ENCODE data around the gene DDX6. TPM values are rescaled to one million over a fixed set of nuclear protein-coding genes. Genes with fewer than 3 reads are reported as not detected.
"Not testable (repeated sequence)": the region's sequence is repeated elsewhere in the genome, so short reads cannot be mapped to it uniquely, and the experiment has no call there.

The DDX6 gene
- total RNA-seq, 2 donors from 2014 or later: 109 to 115 TPM

- intact Hi-C loops (cut with DNase I): no loop called here
- DNase-seq (no peak), ATAC-seq (no peak)
These were observed 33.0 kb downstream of the DDX6 start for GRCh38 chr11:118757876-118758399.

- intact Hi-C loops (cut with DNase I): no loop called here
- DNase-seq: no peak
- no peak for ATAC-seq
These were observed 38.3 kb downstream of the DDX6 start for GRCh38 chr11:118752654-118753053.

- intact Hi-C loops (cut with DNase I): no loop called here
- DNase-seq (no peak), ATAC-seq (peak; percentile 55 to 68)
These were observed 41.5 kb downstream of the DDX6 start for GRCh38 chr11:118749429-118749828.

- intact Hi-C loops (cut with DNase I): no loop called here
- ATAC-seq (no peak), DNase-seq (no peak)
These were observed 42.9 kb downstream of the DDX6 start for GRCh38 chr11:118748056-118748455.

GRCh38 chr11:118746988-118747585 is 43.9 kb downstream of the DDX6 start:
- intact Hi-C loops (cut with DNase I): no loop called here
- ATAC-seq (no peak), DNase-seq (no peak)

- DNase-seq (no peak), ATAC-seq (no peak)
- intact Hi-C loops (cut with DNase I): no loop called here
These were observed 46.9 kb downstream of the DDX6 start for GRCh38 chr11:118744046-118744445.

GRCh38 chr11:118742304-118742703 is 48.7 kb downstream of the DDX6 start:
- intact Hi-C loops (cut with DNase I): no loop called here
- DNase-seq (no peak), ATAC-seq (no peak)

- intact Hi-C loops (cut with DNase I): no loop called here
- DNase-seq (no peak), ATAC-seq (no peak)
These were observed 50.1 kb downstream of the DDX6 start for GRCh38 chr11:118740892-118741291.

GRCh38 chr11:118735203-118735602 is 55.8 kb downstream of the DDX6 start:
- intact Hi-C loops (cut with DNase I): no loop called here
- ATAC-seq: no peak
- no peak for DNase-seq

- ATAC-seq (no peak), DNase-seq (no peak)
- intact Hi-C loops (cut with DNase I): no loop called here
These were observed 56.9 kb downstream of the DDX6 start for GRCh38 chr11:118734031-118734430.

GRCh38 chr11:118729753-118730152 is 61.2 kb downstream of the DDX6 start:
- intact Hi-C loops (cut with DNase I); ATAC-seq; DNase-seq: not testable (repeated sequence)

- ATAC-seq; intact Hi-C loops (cut with DNase I); DNase-seq: not testable (repeated sequence)
These were observed 62.9 kb downstream of the DDX6 start for GRCh38 chr11:118728112-118728511.

- ATAC-seq; intact Hi-C loops (cut with DNase I); DNase-seq: not testable (repeated sequence)
These were observed 63.3 kb downstream of the DDX6 start for GRCh38 chr11:118727721-118728066.

- intact Hi-C loops (cut with DNase I): not testable (repeated sequence)
These were observed 63.8 kb downstream of the DDX6 start for GRCh38 chr11:118727001-118727720.

GRCh38 chr11:118721478-118722015 is 69.4 kb downstream of the DDX6 start:
- intact Hi-C loops (cut with DNase I); DNase-seq; ATAC-seq: not testable (repeated sequence)

More at GRCh38 chr11:118727001-118727720, 63.8 kb downstream of the DDX6 start:
- not testable (repeated sequence) for DNase-seq, ATAC-seq

- intact Hi-C loops (cut with DNase I): not testable (repeated sequence)
These were observed 70.2 kb downstream of the DDX6 start for GRCh38 chr11:118720740-118721139.

GRCh38 chr11:118720078-118720477 is 70.9 kb downstream of the DDX6 start:
- DNase-seq; ATAC-seq; intact Hi-C loops (cut with DNase I): not testable (repeated sequence)

More at GRCh38 chr11:118720740-118721139, 70.2 kb downstream of the DDX6 start:
- not testable (repeated sequence) for DNase-seq, ATAC-seq

GRCh38 chr11:118718562-118718961 is 72.4 kb downstream of the DDX6 start:
- ATAC-seq; DNase-seq; intact Hi-C loops (cut with DNase I): not testable (repeated sequence)

- DNase-seq; intact Hi-C loops (cut with DNase I); ATAC-seq: not testable (repeated sequence)
These were observed 73.2 kb downstream of the DDX6 start for GRCh38 chr11:118717733-118718132.

- intact Hi-C loops (cut with DNase I); DNase-seq; ATAC-seq: not testable (repeated sequence)
These were observed 73.7 kb downstream of the DDX6 start for GRCh38 chr11:118717221-118717620.

All from left cardiac atrium (tissue), 4 donors.